Kidney capillary endothelial cell (primary cell): ENCODE measurements around the gene AMMECR1L.
"Not testable (repeated sequence)": the region's sequence is repeated elsewhere in the genome, so short reads cannot be mapped to it uniquely, and the experiment has no call there.

Experiments used
- DNase-seq: peaks from one replicate; pipeline ENCODE4 v3.0.0-alpha.2; 2018; ENCODE audit warnings: low spot score

AMMECR1L gene

DNA sequence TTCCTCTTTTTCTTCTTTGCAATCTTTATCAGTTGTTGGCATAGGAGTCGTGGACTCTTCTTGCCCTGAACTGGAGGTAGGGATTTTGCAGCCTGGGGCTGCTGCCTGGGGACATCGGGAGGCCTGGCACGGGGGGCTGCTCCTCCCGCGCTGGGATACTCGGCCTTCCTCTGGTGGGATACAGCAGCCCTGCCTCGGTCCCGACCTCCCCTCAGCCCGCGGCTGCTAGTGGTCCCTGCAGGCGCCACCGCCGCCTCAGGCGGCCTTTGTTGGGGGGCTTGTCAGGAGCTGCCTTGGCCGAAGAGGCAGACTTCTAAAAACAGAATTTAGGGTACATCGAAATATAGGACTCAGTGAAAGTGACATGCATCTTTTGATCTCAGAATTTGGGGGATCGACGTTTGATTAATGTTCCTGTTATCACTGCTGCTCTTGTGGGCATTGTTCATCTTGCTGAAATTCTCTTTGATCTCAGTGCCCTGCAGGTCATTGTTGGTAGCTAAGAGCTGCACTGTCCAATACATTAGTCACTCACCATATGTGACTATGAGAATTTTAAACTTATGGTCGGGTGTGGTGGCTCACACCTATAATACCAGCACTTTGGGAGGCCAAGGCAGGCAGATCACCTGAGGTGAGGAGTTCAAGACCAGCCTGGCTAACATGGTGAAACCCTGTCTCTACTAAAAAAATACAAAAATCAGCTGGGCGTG lies 44.1 kb downstream of the AMMECR1L start:
- DNase-seq = no peak

DNA sequence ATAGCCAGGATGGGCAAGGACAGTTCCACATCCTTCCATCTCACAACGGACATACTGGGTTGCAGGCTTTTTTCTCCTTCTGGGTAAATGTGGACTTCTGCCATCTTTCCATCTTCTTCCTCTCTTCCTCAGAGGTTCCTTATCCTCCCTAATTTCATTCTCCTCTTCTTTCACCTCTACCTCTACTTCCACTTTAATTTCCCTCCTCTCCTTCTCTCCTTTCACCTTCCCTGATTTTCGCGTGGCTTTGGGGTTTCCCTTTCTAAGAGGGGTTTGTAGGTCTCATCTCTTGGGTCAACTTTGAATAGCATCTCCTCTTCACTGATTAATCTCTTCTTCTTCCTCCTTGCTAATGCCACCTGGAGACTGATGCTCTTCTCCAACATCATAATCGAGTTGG lies 44.9 kb downstream of the AMMECR1L start:
- no peak for DNase-seq

GRCh38 chr2:127834951-127835350 lies 50.8 kb downstream of the AMMECR1L start:
- no peak for DNase-seq

DNA sequence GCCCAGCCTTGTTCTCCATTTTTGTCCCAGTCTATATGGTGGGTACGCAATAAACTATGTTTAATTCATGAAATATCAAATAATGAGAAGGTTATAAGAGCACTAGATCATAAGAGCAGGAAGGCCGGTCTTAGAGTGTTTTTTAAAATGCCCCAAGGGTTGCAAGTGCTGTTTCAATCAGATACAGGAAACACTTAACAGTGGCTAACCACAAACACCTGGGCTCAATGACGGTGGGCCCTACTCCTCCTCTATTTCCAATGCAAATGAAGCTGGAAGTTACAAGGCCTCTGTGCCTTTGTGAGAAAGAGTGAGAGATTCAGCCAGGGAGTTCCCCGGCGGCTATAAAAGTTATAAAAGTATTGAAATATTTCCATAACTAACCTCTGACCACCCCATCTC lies 55.9 kb downstream of the AMMECR1L start:
- DNase-seq = no peak

- DNase-seq = not testable (repeated sequence)
These were observed 59.0 kb downstream of the AMMECR1L start for GRCh38 chr2:127826708-127827107.

- DNase-seq = no peak
These were observed 59.7 kb downstream of the AMMECR1L start for GRCh38 chr2:127826047-127826446.

- no peak for DNase-seq
These were observed 65.6 kb downstream of the AMMECR1L start for GRCh38 chr2:127820080-127820668.

DNA sequence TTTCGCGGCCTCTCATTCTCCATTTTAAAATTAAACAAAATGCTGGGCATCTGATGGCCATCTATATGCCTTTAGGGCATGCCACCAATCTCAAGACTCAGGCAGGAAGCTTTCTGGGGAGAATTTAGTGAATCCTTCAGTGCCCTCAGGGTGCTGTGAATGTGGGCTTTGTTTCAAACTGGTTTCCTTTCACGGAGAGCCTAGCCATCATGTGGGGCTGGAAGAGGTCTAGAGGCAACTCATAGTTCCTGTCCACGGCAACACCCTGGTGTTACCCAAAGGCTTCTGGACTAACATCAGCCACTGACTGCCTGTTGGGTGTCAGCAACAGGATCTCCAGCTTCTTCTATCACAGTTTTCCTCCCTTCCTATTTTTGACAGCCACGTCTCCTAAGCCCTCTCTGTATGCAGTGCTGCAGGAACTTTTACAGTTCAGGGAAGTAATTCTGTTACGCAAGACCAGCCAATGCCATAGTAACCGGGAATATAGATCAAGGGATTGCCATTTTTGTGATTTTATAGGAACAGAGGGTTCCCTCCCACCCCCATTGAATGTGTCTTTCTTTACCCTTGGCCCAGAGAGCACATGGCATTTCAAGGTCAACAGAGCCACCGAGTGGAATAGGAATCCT lies 66.8 kb downstream of the AMMECR1L start:
- DNase-seq = no peak

DNA sequence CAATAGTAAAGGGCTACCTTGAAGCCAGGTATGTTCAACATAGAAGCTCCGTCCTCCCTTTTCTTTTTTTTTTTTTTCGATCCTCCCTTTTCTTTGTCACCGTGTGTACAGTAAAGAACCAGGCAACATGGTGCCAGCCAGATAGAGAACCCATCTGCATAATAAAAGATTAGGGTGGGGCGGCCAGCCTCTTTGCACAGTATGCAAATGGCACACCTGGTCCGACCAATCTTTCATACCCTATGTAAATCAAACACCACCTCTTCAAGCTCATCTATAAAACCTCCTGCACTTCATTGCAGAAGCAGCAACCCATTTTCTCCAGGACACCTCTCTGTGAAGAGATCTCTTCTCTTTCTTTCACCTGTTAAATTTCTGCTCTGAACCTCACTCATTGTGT lies 67.5 kb downstream of the AMMECR1L start:
- no peak for DNase-seq

GRCh38 chr2:127814677-127815076 lies 71.1 kb downstream of the AMMECR1L start:
- no peak for DNase-seq

GRCh38 chr2:127812441-127812840 lies 73.3 kb downstream of the AMMECR1L start:
- DNase-seq = not testable (repeated sequence)
